ENCODE measurements around the gene MTRF1L.

- TF ChIP-seq CTCF (conservative IDR thresholded peaks at IDR 0.05 in 1 of 2, IDR thresholded peaks at IDR 0.05 in 1 of 2; ENCODE audit: extremely low read depth in 1 of 2, insufficient read depth in 1 of 2, low read depth in 1 of 2, low read length in 2 of 2) (no peak), EZH2 (IDR thresholded peaks at IDR 0.05; ENCODE audit: borderline replicate concordance, low read length) (no peak)
Measured at GRCh38 chr6:153044295-153044694, 41.8 kb upstream of the MTRF1L start.
